ENCODE measurements around the gene ZNF750.
A peak's percentile ranks its signal among the peaks of the same experiment; 100 is the strongest.

ZNF750 gene

GRCh38 chr17:82859431-82860403 lies 19.9 kb upstream of the ZNF750 start:
- peak; percentile 92 for DNase-seq (ENCODE audit: low spot score)

GRCh38 chr17:82858376-82859126 lies 18.7 kb upstream of the ZNF750 start:
- no peak for DNase-seq (ENCODE audit: low spot score)

GRCh38 chr17:82856361-82856760 lies 16.5 kb upstream of the ZNF750 start:
- DNase-seq (ENCODE audit: low spot score): no peak

DNA sequence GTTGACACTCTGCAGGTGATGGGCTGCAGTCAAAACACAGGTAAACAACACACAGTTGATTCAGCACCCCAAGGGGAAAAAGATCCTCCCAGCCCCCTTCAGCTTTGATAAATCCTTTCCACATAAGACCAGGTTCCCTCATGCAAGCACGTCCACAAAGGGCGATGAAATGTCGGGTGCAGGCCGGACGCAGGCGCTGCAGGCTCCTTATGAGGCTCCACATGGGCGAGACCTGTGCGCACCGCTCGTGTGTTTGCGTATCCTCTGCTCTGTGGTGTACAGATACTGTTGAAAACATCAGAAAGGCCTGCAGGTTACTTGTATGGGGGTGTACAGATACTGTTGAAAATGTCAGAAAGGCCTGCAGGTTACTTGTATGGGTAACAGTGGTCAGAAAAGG lies 14.4 kb upstream of the ZNF750 start:
- no peak for DNase-seq (ENCODE audit: low spot score)

DNA sequence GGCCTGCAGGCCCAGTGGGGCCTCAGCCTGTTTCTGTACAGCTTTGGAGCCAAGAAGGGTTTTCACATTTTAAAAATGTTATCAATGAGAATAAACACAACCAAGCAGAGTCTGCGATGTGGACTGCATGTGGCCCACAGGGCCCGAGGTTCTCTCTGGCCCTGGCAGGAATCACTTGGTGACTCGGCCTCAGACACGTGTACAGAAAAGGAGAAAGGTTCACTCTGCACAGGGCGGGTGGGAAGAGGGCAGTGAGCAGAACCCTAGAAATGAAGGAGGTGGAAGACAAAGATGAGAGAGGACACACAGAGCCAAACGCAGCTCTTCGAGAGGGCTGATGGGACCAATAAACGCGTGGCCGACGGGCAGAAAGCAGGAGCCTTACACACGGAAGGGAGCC lies 11.6 kb upstream of the ZNF750 start:
- DNase-seq (ENCODE audit: low spot score): no peak

GRCh38 chr17:82849076-82849945 lies 9.5 kb upstream of the ZNF750 start:
- DNase-seq (ENCODE audit: low spot score): no peak

GRCh38 chr17:82848022-82848592 lies 8.3 kb upstream of the ZNF750 start:
- peak; percentile 60 for DNase-seq (ENCODE audit: low spot score)

GRCh38 chr17:82846061-82846691 lies 6.4 kb upstream of the ZNF750 start:
- no peak for DNase-seq (ENCODE audit: low spot score)

DNA sequence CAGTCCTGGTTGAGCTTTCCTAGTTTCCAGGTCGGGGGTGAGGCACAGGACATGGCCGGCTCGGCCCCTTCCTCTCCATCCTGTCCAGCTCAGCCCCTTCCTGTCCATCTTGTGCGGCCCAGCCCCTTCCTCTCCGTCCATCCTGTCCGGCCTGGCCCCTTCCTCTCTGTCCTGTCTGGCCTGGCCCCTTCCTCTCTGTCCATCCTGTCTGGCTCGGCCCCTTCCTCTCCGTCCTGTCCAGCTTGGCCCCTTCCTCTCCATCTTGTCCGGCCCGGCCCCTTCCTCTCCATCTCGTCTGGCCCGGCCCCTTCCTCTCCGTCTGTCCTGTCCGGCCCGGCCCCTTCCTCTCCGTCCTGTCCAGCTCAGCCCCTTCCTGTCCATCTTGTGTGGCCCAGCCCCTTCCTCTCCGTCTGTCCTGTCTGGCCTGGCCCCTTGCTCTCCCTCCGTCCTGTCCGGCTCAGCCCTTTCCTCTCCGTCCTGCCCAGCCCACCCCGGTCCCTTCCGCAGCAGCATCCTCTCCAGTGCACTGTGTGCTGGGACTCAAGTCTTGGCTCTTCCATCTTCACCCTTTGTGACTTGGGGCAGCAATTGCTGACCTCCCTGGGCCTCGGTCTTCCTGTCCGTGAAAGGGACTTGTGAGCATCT lies 5.5 kb upstream of the ZNF750 start:
- DNase-seq (ENCODE audit: low spot score): no peak

- no peak for DNase-seq (ENCODE audit: low spot score)
These were observed 5.0 kb upstream of the ZNF750 start for GRCh38 chr17:82844796-82845162.

GRCh38 chr17:82843904-82844680 lies 4.3 kb upstream of the ZNF750 start:
- DNase-seq (ENCODE audit: low spot score): no peak

GRCh38 chr17:82841921-82842596 lies 2.2 kb upstream of the ZNF750 start:
- DNase-seq (ENCODE audit: low spot score): no peak

GRCh38 chr17:82840431-82840831 lies 609 bp upstream of the ZNF750 start:
- no peak for DNase-seq (ENCODE audit: low spot score)

DNA sequence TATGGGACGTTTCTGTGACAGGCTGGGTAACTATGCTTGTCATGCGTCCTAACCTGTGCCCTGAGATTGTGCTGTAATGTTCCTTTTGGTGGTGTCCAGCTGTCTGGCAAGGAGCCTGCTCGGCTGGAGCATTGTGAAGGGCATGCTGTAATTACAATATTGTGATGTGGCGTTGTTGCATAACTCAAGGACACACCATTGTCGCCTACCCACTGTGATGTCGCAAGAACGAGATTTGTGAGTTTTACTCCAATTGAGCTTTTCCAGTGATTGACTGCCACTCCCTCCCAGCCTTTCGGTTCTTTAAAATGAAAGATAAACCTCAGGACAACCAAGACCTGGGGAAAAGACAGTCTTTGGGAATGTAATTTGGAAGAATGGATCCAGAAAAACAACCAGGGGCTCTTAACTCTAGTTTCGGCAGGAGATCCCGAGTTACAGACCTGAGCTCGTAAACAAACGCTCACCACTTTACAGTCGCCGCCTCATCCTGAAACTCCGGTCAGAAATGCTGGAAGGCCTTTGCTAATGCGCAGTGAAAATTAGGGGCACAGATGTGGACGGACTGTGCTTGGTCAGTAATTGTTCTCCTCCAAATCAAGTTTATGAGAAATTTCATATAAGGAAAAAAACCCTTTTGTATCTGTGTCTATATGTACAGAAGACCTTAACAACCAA lies 1.3 kb downstream of the ZNF750 start:
- peak; percentile 34 for DNase-seq (ENCODE audit: low spot score)

GRCh38 chr17:82837586-82838320 lies 2.1 kb downstream of the ZNF750 start:
- no peak for DNase-seq (ENCODE audit: low spot score)

GRCh38 chr17:82836823-82837357 lies 2.9 kb downstream of the ZNF750 start:
- DNase-seq (ENCODE audit: low spot score): no peak

- DNase-seq (ENCODE audit: low spot score): no peak
These were observed 3.9 kb downstream of the ZNF750 start for GRCh38 chr17:82835766-82836512.
